ENCODE measurements around the gene ZNF280B. TPM values are rescaled to one million over a fixed set of nuclear protein-coding genes. Genes with fewer than 3 reads are reported as not detected.

ZNF280B gene
- total and polyA plus RNA-seq, 5 donors from 2014 or later = 0.70 to 1.9 (median 0.84) TPM

- no peak overlapping the region for H3K4me3 ChIP-seq (ENCODE audit: low read depth, low read length)
These were observed 44.6 kb upstream of the ZNF280B start for GRCh38 chr22:22553141-22553540.

GRCh38 chr22:22552630-22553029, 44.1 kb upstream of the ZNF280B start:
- H3K4me3 Mint-ChIP-seq = no peak overlapping the region
- H3K9me3 Mint-ChIP-seq = no peaks in the 10 kb centered on the region
- H3K27ac Mint-ChIP-seq = no peak overlapping the region
- no peak overlapping the region for H3K27ac ChIP-seq (ENCODE audit: insufficient read depth, low read length, poor library complexity, severe bottlenecking)
- no peaks in the 10 kb centered on the region for H3K27me3 ChIP-seq (ENCODE audit: control insufficient read depth, insufficient read depth, low read length)
- no peaks in the 10 kb centered on the region for H3K4me1 ChIP-seq (ENCODE audit: control insufficient read depth, insufficient read depth, low read length, poor library complexity, severe bottlenecking)
- H3K9me3 ChIP-seq (ENCODE audit: control insufficient read depth in 2 of 2, low read length in 2 of 2) = no peaks in the 10 kb centered on the region
- H3K36me3 ChIP-seq (ENCODE audit: control insufficient read depth, insufficient read depth, low read length) = no peaks in the 10 kb centered on the region
- no peak for DNase-seq
- no peaks in the 10 kb centered on the region for H3K4me1 Mint-ChIP-seq
- no peak for ATAC-seq (ENCODE audit: low read depth in 2 of 2)
- no peaks in the 10 kb centered on the region for H3K36me3 Mint-ChIP-seq
- peaks cover 5% of the 10 kb centered on the region for H3K27me3 Mint-ChIP-seq
- H3K4me3 ChIP-seq (ENCODE audit: low read depth, low read length) = no peak overlapping the region

More at GRCh38 chr22:22553141-22553540, 44.6 kb upstream of the ZNF280B start:
- Mint-ChIP-seq H3K9me3 (no peaks in the 10 kb centered on the region), H3K27ac (no peak overlapping the region), H3K4me1 (no peaks in the 10 kb centered on the region), H3K27me3 (peaks cover 5% of the 10 kb centered on the region), H3K36me3 (no peaks in the 10 kb centered on the region), H3K4me3 (no peak overlapping the region)
- no peak for ATAC-seq (ENCODE audit: low read depth in 2 of 2)
- Histone ChIP-seq H3K36me3 (ENCODE audit: control insufficient read depth, insufficient read depth, low read length) (no peaks in the 10 kb centered on the region), H3K27ac (ENCODE audit: insufficient read depth, low read length, poor library complexity, severe bottlenecking) (no peak overlapping the region), H3K4me1 (ENCODE audit: control insufficient read depth, insufficient read depth, low read length, poor library complexity, severe bottlenecking) (no peaks in the 10 kb centered on the region), H3K27me3 (ENCODE audit: control insufficient read depth, insufficient read depth, low read length) (no peaks in the 10 kb centered on the region), H3K9me3 (ENCODE audit: control insufficient read depth in 2 of 2, low read length in 2 of 2) (no peaks in the 10 kb centered on the region)
- DNase-seq = no peak

- H3K27me3 Mint-ChIP-seq = peaks cover 5% of the 10 kb centered on the region
These were observed 42.4 kb upstream of the ZNF280B start for GRCh38 chr22:22550789-22551434.

GRCh38 chr22:22548910-22549309, 40.4 kb upstream of the ZNF280B start:
- H3K4me3 Mint-ChIP-seq = no peak overlapping the region

More at GRCh38 chr22:22550789-22551434, 42.4 kb upstream of the ZNF280B start:
- no peaks in the 10 kb centered on the region for H3K27me3 ChIP-seq (ENCODE audit: control insufficient read depth, insufficient read depth, low read length)
- H3K36me3 ChIP-seq (ENCODE audit: control insufficient read depth, insufficient read depth, low read length) = no peaks in the 10 kb centered on the region
- Mint-ChIP-seq H3K4me3 (no peak overlapping the region), H3K4me1 (no peaks in the 10 kb centered on the region), H3K27ac (no peak overlapping the region), H3K36me3 (no peaks in the 10 kb centered on the region), H3K9me3 (no peaks in the 10 kb centered on the region)
- ATAC-seq (ENCODE audit: low read depth in 2 of 2) (no peak), DNase-seq (no peak)
- no peak overlapping the region for H3K27ac ChIP-seq (ENCODE audit: insufficient read depth, low read length, poor library complexity, severe bottlenecking)
- H3K4me1 ChIP-seq (ENCODE audit: control insufficient read depth, insufficient read depth, low read length, poor library complexity, severe bottlenecking) = no peaks in the 10 kb centered on the region
- no peak overlapping the region for H3K4me3 ChIP-seq (ENCODE audit: low read depth, low read length)
- no peaks in the 10 kb centered on the region for H3K9me3 ChIP-seq (ENCODE audit: control insufficient read depth in 2 of 2, low read length in 2 of 2)

GRCh38 chr22:22548317-22548716, 39.8 kb upstream of the ZNF280B start:
- no peaks in the 10 kb centered on the region for H3K36me3 Mint-ChIP-seq
- Histone ChIP-seq H3K4me3 (ENCODE audit: low read depth, low read length) (no peak overlapping the region), H3K9me3 (ENCODE audit: control insufficient read depth in 2 of 2, low read length in 2 of 2) (no peaks in the 10 kb centered on the region), H3K27me3 (ENCODE audit: control insufficient read depth, insufficient read depth, low read length) (no peaks in the 10 kb centered on the region), H3K4me1 (ENCODE audit: control insufficient read depth, insufficient read depth, low read length, poor library complexity, severe bottlenecking) (no peaks in the 10 kb centered on the region), H3K36me3 (ENCODE audit: control insufficient read depth, insufficient read depth, low read length) (no peaks in the 10 kb centered on the region), H3K27ac (ENCODE audit: insufficient read depth, low read length, poor library complexity, severe bottlenecking) (no peak overlapping the region)
- H3K9me3 Mint-ChIP-seq = no peaks in the 10 kb centered on the region
- peaks cover 5% of the 10 kb centered on the region for H3K27me3 Mint-ChIP-seq
- no peak for DNase-seq
- no peaks in the 10 kb centered on the region for H3K4me1 Mint-ChIP-seq
- no peak overlapping the region for H3K27ac Mint-ChIP-seq
- ATAC-seq (ENCODE audit: low read depth in 2 of 2) = no peak
- no peak overlapping the region for H3K4me3 Mint-ChIP-seq

More at GRCh38 chr22:22548910-22549309, 40.4 kb upstream of the ZNF280B start:
- Mint-ChIP-seq H3K36me3 (no peaks in the 10 kb centered on the region), H3K9me3 (no peaks in the 10 kb centered on the region), H3K27me3 (peaks cover 5% of the 10 kb centered on the region), H3K4me1 (no peaks in the 10 kb centered on the region), H3K27ac (no peak overlapping the region)
- no peaks in the 10 kb centered on the region for H3K4me1 ChIP-seq (ENCODE audit: control insufficient read depth, insufficient read depth, low read length, poor library complexity, severe bottlenecking)
- no peaks in the 10 kb centered on the region for H3K36me3 ChIP-seq (ENCODE audit: control insufficient read depth, insufficient read depth, low read length)
- ATAC-seq (ENCODE audit: low read depth in 2 of 2) (no peak), DNase-seq (no peak)
- no peak overlapping the region for H3K4me3 ChIP-seq (ENCODE audit: low read depth, low read length)
- H3K27me3 ChIP-seq (ENCODE audit: control insufficient read depth, insufficient read depth, low read length) = no peaks in the 10 kb centered on the region
- H3K9me3 ChIP-seq (ENCODE audit: control insufficient read depth in 2 of 2, low read length in 2 of 2) = no peaks in the 10 kb centered on the region
- no peak overlapping the region for H3K27ac ChIP-seq (ENCODE audit: insufficient read depth, low read length, poor library complexity, severe bottlenecking)

- H3K36me3 ChIP-seq (ENCODE audit: control insufficient read depth, insufficient read depth, low read length) = no peaks in the 10 kb centered on the region
- Mint-ChIP-seq H3K27ac (no peak overlapping the region), H3K36me3 (no peaks in the 10 kb centered on the region), H3K4me1 (no peaks in the 10 kb centered on the region), H3K9me3 (no peaks in the 10 kb centered on the region), H3K4me3 (no peak overlapping the region), H3K27me3 (peaks cover 4% of the 10 kb centered on the region)
- DNase-seq (no peak), ATAC-seq (ENCODE audit: low read depth in 2 of 2) (no peak)
- H3K4me3 ChIP-seq (ENCODE audit: low read depth, low read length) = no peak overlapping the region
- no peaks in the 10 kb centered on the region for H3K4me1 ChIP-seq (ENCODE audit: control insufficient read depth, insufficient read depth, low read length, poor library complexity, severe bottlenecking)
- H3K27ac ChIP-seq (ENCODE audit: insufficient read depth, low read length, poor library complexity, severe bottlenecking) = no peak overlapping the region
- no peaks in the 10 kb centered on the region for H3K9me3 ChIP-seq (ENCODE audit: control insufficient read depth in 2 of 2, low read length in 2 of 2)
- H3K27me3 ChIP-seq (ENCODE audit: control insufficient read depth, insufficient read depth, low read length) = no peaks in the 10 kb centered on the region
These were observed 39.3 kb upstream of the ZNF280B start for GRCh38 chr22:22547692-22548300.

GRCh38 chr22:22547226-22547625, 38.7 kb upstream of the ZNF280B start:
- Mint-ChIP-seq H3K4me1 (no peaks in the 10 kb centered on the region), H3K36me3 (no peaks in the 10 kb centered on the region), H3K27me3 (no peaks in the 10 kb centered on the region), H3K9me3 (no peaks in the 10 kb centered on the region), H3K27ac (no peak overlapping the region), H3K4me3 (no peak overlapping the region)
- Histone ChIP-seq H3K4me1 (ENCODE audit: control insufficient read depth, insufficient read depth, low read length, poor library complexity, severe bottlenecking) (no peaks in the 10 kb centered on the region), H3K4me3 (ENCODE audit: low read depth, low read length) (no peak overlapping the region), H3K27me3 (ENCODE audit: control insufficient read depth, insufficient read depth, low read length) (no peaks in the 10 kb centered on the region), H3K27ac (ENCODE audit: insufficient read depth, low read length, poor library complexity, severe bottlenecking) (no peak overlapping the region), H3K9me3 (ENCODE audit: control insufficient read depth in 2 of 2, low read length in 2 of 2) (no peaks in the 10 kb centered on the region), H3K36me3 (ENCODE audit: control insufficient read depth, insufficient read depth, low read length) (no peaks in the 10 kb centered on the region)
- no peak for DNase-seq
- no peak for ATAC-seq (ENCODE audit: low read depth in 2 of 2)

- H3K4me3 Mint-ChIP-seq = no peak overlapping the region
- H3K27me3 Mint-ChIP-seq = no peaks in the 10 kb centered on the region
These were observed 37.9 kb upstream of the ZNF280B start for GRCh38 chr22:22546490-22546889.

More at GRCh38 chr22:22546490-22546889, 37.9 kb upstream of the ZNF280B start:
- no peak overlapping the region for H3K27ac ChIP-seq (ENCODE audit: insufficient read depth, low read length, poor library complexity, severe bottlenecking)
- H3K36me3 Mint-ChIP-seq = no peaks in the 10 kb centered on the region
- DNase-seq (no peak), ATAC-seq (ENCODE audit: low read depth in 2 of 2) (no peak)
- H3K4me1 Mint-ChIP-seq = no peaks in the 10 kb centered on the region
- no peak overlapping the region for H3K4me3 ChIP-seq (ENCODE audit: low read depth, low read length)
- H3K9me3 ChIP-seq (ENCODE audit: control insufficient read depth in 2 of 2, low read length in 2 of 2) = no peaks in the 10 kb centered on the region
- no peak overlapping the region for H3K27ac Mint-ChIP-seq
- H3K9me3 Mint-ChIP-seq = no peaks in the 10 kb centered on the region
- H3K36me3 ChIP-seq (ENCODE audit: control insufficient read depth, insufficient read depth, low read length) = no peaks in the 10 kb centered on the region
- H3K27me3 ChIP-seq (ENCODE audit: control insufficient read depth, insufficient read depth, low read length) = no peaks in the 10 kb centered on the region
- H3K4me1 ChIP-seq (ENCODE audit: control insufficient read depth, insufficient read depth, low read length, poor library complexity, severe bottlenecking) = no peaks in the 10 kb centered on the region

Measured in CD4-positive, CD25-positive, alpha-beta regulatory T cell (primary cell).